Amniotic stem cell (primary cell): ENCODE measurements around the gene SLC25A28.

Experiments
- DNase-seq: peaks from one replicate; lab custom pipeline; 2025; lab: John Stamatoyannopoulos, UW

Gene SLC25A28

DNA sequence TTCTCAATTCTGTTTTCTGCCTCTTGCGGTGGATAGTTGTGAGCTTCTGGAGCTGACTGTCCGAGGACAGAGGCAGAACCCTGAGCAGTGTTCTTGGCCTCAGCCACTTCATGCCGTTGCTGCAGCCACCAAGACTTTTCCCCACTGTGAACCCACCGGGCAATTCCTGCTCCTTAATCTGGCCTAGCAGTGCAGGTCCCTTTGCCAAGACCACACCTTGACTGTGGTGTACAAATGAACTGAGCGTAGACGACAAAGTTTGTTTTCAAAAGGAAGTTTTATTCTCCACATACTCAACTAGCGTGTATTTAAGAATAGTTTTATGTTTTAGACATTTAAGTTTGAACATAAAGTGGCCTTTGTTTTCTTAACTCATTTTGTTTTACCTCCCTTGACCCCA lies 29.4 kb downstream of the SLC25A28 start:
- DNase-seq: no peak

DNA sequence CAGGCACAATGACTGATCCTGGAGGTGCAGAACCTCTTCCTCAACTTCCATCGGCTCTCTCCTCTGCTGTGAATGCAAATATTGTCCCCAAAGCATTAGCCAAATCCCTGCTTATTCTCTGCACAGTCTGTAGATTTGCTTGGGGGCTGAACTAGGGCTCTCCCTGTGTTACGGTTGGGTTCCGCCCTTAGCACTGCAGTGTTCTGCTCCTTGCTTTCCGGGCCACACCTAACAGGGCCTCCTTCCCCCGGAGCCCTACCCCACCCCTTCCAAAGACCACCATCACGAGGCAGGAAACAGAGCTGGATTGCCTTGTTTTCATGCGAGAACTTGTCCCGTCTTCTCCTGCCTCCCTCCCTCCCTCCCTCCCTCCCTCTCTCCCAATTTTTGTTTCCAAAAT lies 36.6 kb downstream of the SLC25A28 start:
- no peak for DNase-seq

DNA sequence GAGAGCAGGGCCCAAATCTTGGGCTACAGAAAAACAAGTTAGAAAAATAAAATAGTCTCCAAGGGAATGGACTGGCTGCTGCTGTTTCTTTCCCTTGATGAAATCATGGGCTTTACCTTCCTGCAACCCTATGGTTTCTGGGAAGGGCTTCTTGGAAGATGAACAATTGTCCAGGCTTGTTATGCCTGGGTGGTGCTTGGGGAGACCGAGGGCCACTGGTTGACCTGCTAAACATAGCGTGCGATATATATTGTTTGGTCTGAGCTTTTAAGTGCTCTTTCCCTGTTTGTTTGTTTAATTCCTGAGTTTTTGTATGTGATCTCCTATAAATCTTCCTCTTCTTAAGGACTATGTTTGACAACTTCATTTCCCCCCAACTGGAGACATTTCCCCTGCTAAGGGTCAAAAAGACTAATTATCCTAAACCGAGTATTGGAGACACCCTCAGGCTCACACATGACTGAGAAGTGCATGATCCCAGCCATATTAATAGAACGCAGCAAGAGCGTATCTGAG lies 37.9 kb downstream of the SLC25A28 start:
- DNase-seq: no peak

DNA sequence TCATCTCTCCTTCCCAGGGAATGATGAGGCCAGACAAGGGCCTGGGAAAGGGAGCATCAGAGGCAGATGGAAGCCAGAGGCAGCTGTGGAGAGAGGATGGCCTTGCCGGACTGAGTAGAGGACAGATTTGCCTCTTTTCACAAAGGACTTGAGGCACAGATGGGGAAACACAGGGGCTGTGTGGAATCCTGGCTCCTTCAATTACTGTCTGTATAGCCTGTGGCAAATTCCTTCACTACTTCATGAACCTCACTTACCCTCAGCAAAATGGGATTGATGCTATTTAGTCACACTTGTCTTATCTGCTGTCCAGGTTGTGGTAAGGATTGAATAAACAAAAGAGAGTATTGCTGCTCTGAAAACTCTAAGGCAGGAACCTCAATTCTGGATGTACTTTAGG lies 40.3 kb downstream of the SLC25A28 start:
- DNase-seq: no peak

DNA sequence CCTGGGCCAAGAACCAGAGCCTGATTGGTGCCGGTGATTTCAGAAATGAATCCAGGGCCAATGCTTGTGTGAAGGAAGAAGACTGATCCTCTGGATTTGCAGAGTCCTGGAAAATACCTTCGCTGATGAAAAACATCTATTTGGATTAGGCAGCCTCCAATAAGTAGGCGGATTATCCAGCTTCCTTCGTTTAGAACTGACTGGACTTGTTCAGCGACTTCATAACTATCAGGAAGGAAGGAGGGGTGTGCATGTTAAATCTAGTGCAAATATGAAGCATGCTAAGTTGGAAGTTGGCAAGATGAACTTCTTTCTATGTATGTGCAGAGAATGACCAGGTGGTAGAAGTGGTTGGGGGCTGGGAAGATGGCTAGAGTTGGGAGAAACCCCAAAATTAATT lies 46.4 kb downstream of the SLC25A28 start:
- DNase-seq: no peak

DNA sequence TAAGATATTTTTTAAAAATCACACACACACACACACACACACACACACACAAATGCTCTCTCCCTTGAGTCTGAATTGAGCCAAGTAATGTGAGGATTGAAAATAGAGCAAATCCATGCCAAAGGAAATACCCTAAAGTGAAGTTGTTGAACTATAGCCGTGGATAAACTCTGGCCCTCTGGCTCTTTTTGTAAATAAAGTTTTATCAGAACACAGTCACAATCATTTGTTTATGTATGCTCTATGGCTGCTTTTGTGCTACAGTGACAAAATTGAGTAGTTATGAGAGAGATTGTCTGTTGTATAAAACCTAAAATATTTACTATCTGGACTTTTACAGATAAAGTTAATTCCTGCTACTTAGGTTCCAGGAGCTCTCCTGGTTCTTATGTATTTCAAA lies 48.4 kb downstream of the SLC25A28 start:
- no peak for DNase-seq

DNA sequence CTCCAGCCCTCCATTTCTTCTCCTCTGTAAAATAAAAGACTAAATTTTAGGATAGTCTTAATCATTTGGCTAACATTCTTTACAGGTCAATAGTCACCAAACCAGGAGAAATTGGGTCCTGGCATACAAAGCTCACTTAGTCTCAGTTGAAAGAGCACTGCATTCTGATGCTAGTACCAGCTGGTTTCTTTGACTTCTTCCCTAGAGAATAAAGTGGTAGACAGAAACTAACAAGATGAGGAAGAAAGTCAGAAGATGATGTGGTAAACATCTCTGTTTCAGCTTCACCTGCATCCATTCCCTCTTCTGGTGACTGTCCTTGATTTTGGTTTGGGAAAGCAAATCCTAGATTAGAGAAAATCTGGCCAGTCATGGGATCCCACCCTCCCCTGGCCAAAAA lies 50.3 kb downstream of the SLC25A28 start:
- no peak for DNase-seq

DNA sequence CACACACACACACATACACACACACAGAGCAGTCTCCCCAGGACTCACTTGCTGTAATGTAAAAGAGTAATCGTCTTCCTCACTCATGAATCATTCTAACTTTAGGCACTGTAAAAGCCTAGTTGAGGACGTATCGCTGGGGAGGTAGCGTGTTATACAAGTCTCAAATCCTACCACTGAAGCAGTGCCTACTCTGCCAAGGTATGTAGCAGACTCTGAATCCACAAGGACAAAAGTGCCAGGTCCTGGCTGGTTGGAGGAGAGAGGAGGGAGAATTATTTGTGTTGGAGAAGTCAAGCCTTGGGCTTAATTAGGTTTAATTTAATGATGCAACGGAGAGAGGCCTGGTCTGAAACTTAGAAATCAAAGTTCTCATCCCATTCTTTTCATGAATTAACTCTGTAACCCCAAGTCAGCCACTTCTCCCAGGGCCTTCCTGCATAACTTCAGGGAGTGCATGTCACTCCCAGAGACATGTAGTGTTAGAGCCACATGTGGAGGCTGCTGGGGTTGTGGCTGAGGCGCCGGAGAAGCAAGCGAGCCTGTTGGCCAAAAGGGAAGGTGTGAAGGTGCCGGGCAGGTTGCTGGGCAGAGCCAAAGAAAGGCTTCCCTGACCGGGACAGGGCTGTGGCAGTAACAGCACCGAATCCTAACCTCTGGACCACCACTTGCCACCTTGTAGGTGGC lies 50.8 kb downstream of the SLC25A28 start:
- DNase-seq: no peak

DNA sequence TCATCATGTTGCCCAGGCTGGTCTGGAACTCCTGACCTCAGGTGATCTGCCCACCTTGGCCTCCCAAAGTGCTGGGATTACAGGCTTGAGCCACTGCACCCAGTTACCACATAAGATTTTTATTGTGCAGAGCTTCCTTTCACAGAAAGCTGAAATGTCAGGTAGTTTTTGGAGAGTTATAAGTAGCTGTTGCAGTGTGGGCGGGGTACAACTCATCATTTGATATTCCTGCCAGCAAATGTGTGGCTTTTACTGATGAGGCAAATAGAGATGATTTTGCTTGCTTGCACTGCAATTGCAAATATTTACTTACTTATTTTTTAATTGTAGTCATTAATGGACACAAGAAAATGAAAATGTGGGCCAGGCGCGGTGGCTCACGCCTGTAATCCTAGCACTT lies 55.1 kb downstream of the SLC25A28 start:
- no peak for DNase-seq

DNA sequence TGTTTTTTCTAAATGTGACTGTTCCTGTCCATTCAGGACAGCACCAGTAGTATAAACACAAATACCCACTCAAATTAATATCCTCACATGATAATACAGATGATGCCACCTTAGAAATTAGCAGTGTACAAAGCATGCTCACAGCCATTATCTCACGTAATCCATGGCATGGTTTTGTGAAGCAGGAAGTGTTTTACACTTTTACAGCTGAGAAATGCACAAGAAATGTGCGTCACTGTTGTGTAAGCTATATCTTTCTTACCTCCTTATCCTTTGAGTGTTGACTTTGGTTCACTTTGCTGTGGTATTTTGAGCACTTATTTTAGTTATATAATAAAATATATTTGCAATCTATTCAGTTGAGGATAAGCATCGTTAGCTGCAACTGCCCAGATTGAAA lies 55.9 kb downstream of the SLC25A28 start:
- DNase-seq: no peak

DNA sequence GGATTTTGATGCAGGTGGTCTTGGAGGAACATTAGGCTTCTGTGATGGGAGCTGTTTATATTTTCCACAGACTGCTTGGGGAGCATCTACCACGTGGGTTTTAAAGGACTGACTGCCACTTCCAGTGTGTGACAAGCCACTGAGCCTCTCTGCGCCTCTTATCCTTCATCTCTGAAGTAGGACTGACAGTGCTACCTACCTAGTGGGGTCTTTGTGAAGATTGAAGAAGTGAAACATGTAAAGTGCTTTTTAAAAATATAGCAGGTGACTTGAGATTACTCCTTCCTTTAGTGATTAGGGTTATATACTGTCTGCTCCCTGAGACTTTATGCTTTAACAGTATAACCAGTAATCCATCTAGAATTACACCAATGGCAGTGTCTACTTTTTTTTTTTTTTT lies 57.6 kb downstream of the SLC25A28 start:
- DNase-seq: no peak
